HG03460 (cell line): ENCODE data around the gene CEP164.
"Not testable (repeated sequence)": the region's sequence is repeated elsewhere in the genome, so short reads cannot be mapped to it uniquely, and the experiment has no call there.

Source experiments
- ATAC-seq: cut with Tn5 transposase; IDR thresholded peaks from one replicate; pipeline ENCODE4 v1.9.1; 2021; ENCODE audit not compliant: unreplicated experiment

The CEP164 gene

GRCh38 chr11:117303646-117304315 lies 23.9 kb upstream of the CEP164 start:
- ATAC-seq = no peak

- ATAC-seq = no peak
Observed at GRCh38 chr11:117305145-117305544, 22.5 kb upstream of the CEP164 start.

GRCh38 chr11:117309310-117309709 lies 18.3 kb upstream of the CEP164 start:
- no peak for ATAC-seq

GRCh38 chr11:117313091-117313490 lies 14.6 kb upstream of the CEP164 start:
- no peak for ATAC-seq

GRCh38 chr11:117313828-117314768 lies 13.6 kb upstream of the CEP164 start:
- ATAC-seq = no peak

GRCh38 chr11:117314840-117315239 lies 12.8 kb upstream of the CEP164 start:
- ATAC-seq = no peak

GRCh38 chr11:117315285-117316196 lies 12.1 kb upstream of the CEP164 start:
- ATAC-seq = no peak

GRCh38 chr11:117316197-117316961 lies 11.3 kb upstream of the CEP164 start, which contains the start of gene BACE1:
Gene BACE1, minus strand, starts transcription at chr11:117316256. Its CDS starts 461 bp downstream, at chr11:117315795.
- ATAC-seq = no peak

- ATAC-seq = no peak
Observed at GRCh38 chr11:117318738-117319137, 8.9 kb upstream of the CEP164 start.

GRCh38 chr11:117319214-117319840 lies 8.3 kb upstream of the CEP164 start:
- ATAC-seq = no peak

GRCh38 chr11:117327255-117327566 lies 443 bp upstream of the CEP164 start:
- not testable (repeated sequence) for ATAC-seq

- ATAC-seq = no peak
Observed at GRCh38 chr11:117328375-117329010, 839 bp downstream of the CEP164 start.

- no peak for ATAC-seq
Observed at GRCh38 chr11:117332843-117333242, 5.2 kb downstream of the CEP164 start.

GRCh38 chr11:117333917-117334316 lies 6.3 kb downstream of the CEP164 start:
- no peak for ATAC-seq

- ATAC-seq = no peak
Observed at GRCh38 chr11:117334896-117335295, 7.2 kb downstream of the CEP164 start.

GRCh38 chr11:117335399-117335798 lies 7.7 kb downstream of the CEP164 start:
- ATAC-seq = no peak

- ATAC-seq = no peak
Observed at GRCh38 chr11:117337076-117337475, 9.4 kb downstream of the CEP164 start.

- no peak for ATAC-seq
Observed at GRCh38 chr11:117345039-117345438, 17.4 kb downstream of the CEP164 start.

- no peak for ATAC-seq
Observed at GRCh38 chr11:117354550-117354949, 26.9 kb downstream of the CEP164 start.
